Esophagus muscularis mucosa (tissue), 4 donors: ENCODE measurements around the gene FOXN3. TPM values are rescaled to one million over a fixed set of nuclear protein-coding genes. Genes with fewer than 3 reads are reported as not detected.

Experiments used
- DNase-seq: peaks from one replicate; pipeline ENCODE4 v3.0.0-alpha.2; 2017; ENCODE audit errors: extremely low spot score
- H3K27ac ChIP-seq, 4 donors: fragments of 200-600 bp; sonication (generic); replicated peaks in 1 of 4; 1 replicate in 3 of 4; 2 replicates in 1 of 4; pipeline ENCODE4 v1.5.1; 2016 to 2019; ENCODE audit warnings: mild to moderate bottlenecking in 1 of 4
- H3K27me3 ChIP-seq, 4 donors: fragments of 200-600 bp; sonication (generic); one replicate each; pipeline versions ENCODE4 v1.5.1 to v1.6.0; 2016 to 2019
- H3K36me3 ChIP-seq, 4 donors: fragments of 200-600 bp; sonication (generic); one replicate each; pipeline ENCODE4 v1.5.1; 2016 to 2019
- H3K4me1 ChIP-seq, 4 donors: fragments of 200-600 bp; sonication (generic); one replicate each; pipeline ENCODE4 v1.5.1; 2016 to 2019
- H3K4me3 ChIP-seq, 4 donors: fragments of 200-600 bp; sonication (generic); 1 replicate in 2 of 4; 2 replicates in 2 of 4; pipeline ENCODE4 v1.5.1; 2016 to 2019; ENCODE audit warnings: mild to moderate bottlenecking in 4 of 4, moderate library complexity in 1 of 4
- H3K9me3 ChIP-seq, 4 donors: fragments of 200-600 bp; sonication (generic); 1 replicate in 3 of 4; 2 replicates in 1 of 4; pipeline ENCODE4 v1.5.1; 2016 to 2019
- CTCF ChIP-seq, 3 experiments: fragments of 200-600 bp in 2 of 3; fragments of 450-650 bp in 1 of 3; sonication (generic) in 2 of 3; IDR thresholded peaks; one replicate each; pipeline ENCODE4 v1.5.1; 2017 to 2019; ENCODE audit warnings: antibody characterized with exemption in 3 of 3, mild to moderate bottlenecking in 2 of 3, moderate library complexity in 1 of 3
- EP300 ChIP-seq: sonication (generic); formaldehyde crosslinking; IDR thresholded peaks from one replicate; pipeline ENCODE4 v1.6.1; 2017; ENCODE audit warnings: antibody characterized with exemption
- POLR2A ChIP-seq: fragments of 450-650 bp; IDR thresholded peaks from one replicate; pipeline ENCODE4 v1.6.1; 2017; ENCODE audit warnings: antibody characterized with exemption, moderate library complexity, mild to moderate bottlenecking, low read depth
- POLR2AphosphoS5 ChIP-seq, 2 donors: sonication (generic); formaldehyde crosslinking; IDR thresholded peaks; one replicate each; pipeline ENCODE4 v1.6.1; 2017; ENCODE audit warnings: antibody characterized with exemption in 2 of 2
- WGBS: methylation state at CpG from one replicate; pipeline ENCODE4 v1.1.5; 2018; 5-methylcytosine and 5-hydroxymethylcytosine counted together
- intact Hi-C: fragments of 100-400 bp; cut with DNase I; formaldehyde crosslinking; loops from one replicate; pipeline ENCODE4 v1.15.1; 2023
- total RNA-seq, 4 donors: library from RNA; depleted of rRNA; stranded (reverse); fragments of >200 nt; gene quantifications; one replicate each; pipeline versions ENCODE4 v1.1.0 to v1.2.1, GENCODE V29; 2016

Gene FOXN3
- total RNA-seq, 4 donors from 2014 or later: 114 to 180 (median 145) TPM

GRCh38 chr14:89424241-89424640, 7.2 kb upstream of the FOXN3 start:
- Histone ChIP-seq H3K4me1 (peaks cover 28 to 42% (median 35%) of the 10 kb centered on the region in 4 donors), H3K4me3 (no peak overlapping the region), H3K9me3 (no peaks in the 10 kb centered on the region), H3K27me3 (no peaks in the 10 kb centered on the region), H3K36me3 (peaks cover 0 to 9% (median 2%) of the 10 kb centered on the region in 4 donors), H3K27ac (no peak overlapping the region)
- intact Hi-C loops: loop anchor here (5.0 kb wide), 1 partner anchor 247 kb away; no protein-coding TSS in a partner anchor
- TF ChIP-seq POLR2A: no peak
- no peak for TF ChIP-seq EP300
- TF ChIP-seq CTCF (IDR thresholded peaks at IDR 0.05): no peak
- no peak for TF ChIP-seq POLR2AphosphoS5 (IDR thresholded peaks at IDR 0.05)
- DNase-seq: no peak
- 92% methylated on average over 6 of the region's 6 CpGs for WGBS

GRCh38 chr14:89422952-89423345, 5.9 kb upstream of the FOXN3 start:
- intact Hi-C loops: loop anchor here (5.0 kb wide), 1 partner anchor 246 kb away; no protein-coding TSS in a partner anchor
- 78% methylated on average over 5 of the region's 5 CpGs for WGBS
- no peaks in the 10 kb centered on the region for H3K9me3 ChIP-seq

GRCh38 chr14:89422181-89422951, 5.3 kb upstream of the FOXN3 start:
- 78% methylated on average over 11 of the region's 11 CpGs for WGBS
- Histone ChIP-seq H3K9me3 (no peaks in the 10 kb centered on the region), H3K4me1 (peaks cover 28 to 38% (median 32%) of the 10 kb centered on the region in 4 donors), H3K4me3 (no peak overlapping the region), H3K36me3 (peaks cover 0 to 10% (median 2%) of the 10 kb centered on the region in 4 donors), H3K27ac (no peak overlapping the region), H3K27me3 (no peaks in the 10 kb centered on the region)
- TF ChIP-seq EP300 (no peak), POLR2A (no peak), POLR2AphosphoS5 (IDR thresholded peaks at IDR 0.05) (no peak), CTCF (IDR thresholded peaks at IDR 0.05) (no peak)
- intact Hi-C loops: loop anchor here (5.0 kb wide), 1 partner anchor 245 kb away; no protein-coding TSS in a partner anchor
- DNase-seq: no peak

More at GRCh38 chr14:89422952-89423345, 5.9 kb upstream of the FOXN3 start:
- H3K36me3 ChIP-seq: peaks cover 0 to 10% (median 2%) of the 10 kb centered on the region in 4 donors
- no peak overlapping the region for H3K27ac ChIP-seq
- no peaks in the 10 kb centered on the region for H3K27me3 ChIP-seq
- H3K4me3 ChIP-seq: no peak overlapping the region
- peaks cover 28 to 42% (median 35%) of the 10 kb centered on the region in 4 donors for H3K4me1 ChIP-seq
- no peak for TF ChIP-seq EP300
- TF ChIP-seq POLR2AphosphoS5 (IDR thresholded peaks at IDR 0.05): no peak
- TF ChIP-seq CTCF (IDR thresholded peaks at IDR 0.05): no peak
- no peak for TF ChIP-seq POLR2A
- no peak for DNase-seq

- H3K4me1 ChIP-seq: peaks cover 24 to 29% (median 27%) of the 10 kb centered on the region in 4 donors
- WGBS: 83% methylated on average over 3 of the region's 3 CpGs
- intact Hi-C loops: loop anchor here (5.0 kb wide), 1 partner anchor 243 kb away; no protein-coding TSS in a partner anchor
Measured at GRCh38 chr14:89420502-89420901, 3.5 kb upstream of the FOXN3 start.

More at GRCh38 chr14:89420502-89420901, 3.5 kb upstream of the FOXN3 start:
- Histone ChIP-seq H3K4me3 (no peak overlapping the region), H3K36me3 (peaks cover 0 to 10% (median 2%) of the 10 kb centered on the region in 4 donors), H3K27me3 (no peaks in the 10 kb centered on the region), H3K9me3 (no peaks in the 10 kb centered on the region), H3K27ac (no peak overlapping the region)
- TF ChIP-seq POLR2AphosphoS5 (IDR thresholded peaks at IDR 0.05) (no peak), CTCF (IDR thresholded peaks at IDR 0.05) (no peak), POLR2A (no peak), EP300 (no peak)
- no peak for DNase-seq
